HCT116 (cell line): ENCODE data around the gene TRMU. TPM values are rescaled to one million over a fixed set of nuclear protein-coding genes. Genes with fewer than 3 reads are reported as not detected.

Experiments used
- ATAC-seq: fragments of 200-7000 bp; cut with Tn5 transposase; 2 replicates; pipeline ENCODE4 v1.9.1; 2020; ENCODE audit warnings: mild to moderate bottlenecking, moderate library complexity
- BruUV-seq: library from RNA; stranded (reverse); fragments of 400-500 nt; replicated peaks from 2 replicates; lab custom pipeline; 2021; lab: Mats Ljungman, UMichigan
- CTCF ChIA-PET: fragments of 300-600 bp; sonication (Branson Sonifier 250); formaldehyde crosslinking; loops from one replicate; lab custom pipeline; 2021; ENCODE audit warnings: antibody characterized with exemption; lab: Charles Lee
- POLR2A ChIA-PET: fragments of 300-600, 350-600 bp; sonication (Branson Sonifier 250); formaldehyde crosslinking; loops from one replicate; lab custom pipeline; 2021; ENCODE audit warnings: antibody characterized with exemption; lab: Charles Lee
- RAD21 ChIA-PET, 2 experiments: fragments of 300-600 bp; sonication (Branson Sonifier 250); formaldehyde crosslinking; loops; one replicate each; lab custom pipeline; 2023; ENCODE audit warnings: low total read pairs in 2 of 2; ENCODE audit not compliant: uncharacterized antibody in 2 of 2, unreplicated experiment in 2 of 2, low non-redundant PET in 1 of 2; lab: Charles Lee
- DNase-seq: peaks from one replicate; pipeline ENCODE4 v3.0.0-alpha.2; 2010; ENCODE audit warnings: low read depth, low spot score
- H2AFZ ChIP-seq: fragments of 200-600 bp; shearing (Covaris generic), sonication (generic); 2 replicates; pipeline ENCODE4 v1.6.1; 2017; ENCODE audit warnings: low read depth, mixed run types, mixed read lengths, antibody characterized with exemption, low read length; ENCODE audit not compliant: poor library complexity, severe bottlenecking
- H3K27ac ChIP-seq: 2 replicates; pipeline ENCODE4 v1.5.1; 2012; ENCODE audit warnings: low read depth, low read length
- H3K27me3 ChIP-seq: fragments of 200-600 bp; sonication (generic); 2 replicates; pipeline ENCODE4 v1.6.1; 2016; ENCODE audit warnings: mixed run types, low read length, mixed read lengths; ENCODE audit not compliant: insufficient read depth
- H3K36me3 ChIP-seq, 2 experiments: fragments of 200-500 bp in 1 of 2; fragments of 200-600 bp in 1 of 2; sonication (Bioruptor generic) in 1 of 2; sonication (generic) in 1 of 2; 2 replicates each; pipeline versions ENCODE4 v1.5.1 to v1.6.1; 2014 to 2016; ENCODE audit warnings: low read length in 2 of 2, inconsistent platforms in 1 of 2, mixed read lengths in 1 of 2, mixed run types in 1 of 2; ENCODE audit not compliant: insufficient read depth in 2 of 2, control insufficient read depth in 1 of 2
- H3K4me1 ChIP-seq, 2 experiments: fragments of 200-600 bp in 1 of 2; sonication (generic) in 1 of 2; 2 replicates each; pipeline versions ENCODE4 v1.5.1 to v1.6.1; 2012 to 2017; ENCODE audit warnings: low read length in 2 of 2, inconsistent platforms in 1 of 2, mild to moderate bottlenecking in 1 of 2, mixed read lengths in 1 of 2, mixed run types in 1 of 2, moderate library complexity in 1 of 2; ENCODE audit not compliant: insufficient read depth in 2 of 2, control insufficient read depth in 1 of 2
- H3K4me2 ChIP-seq: fragments of 200-600 bp; sonication (generic); 2 replicates; pipeline ENCODE4 v1.6.1; 2017; ENCODE audit warnings: mixed run types, low read length, mixed read lengths
- H3K4me3 ChIP-seq, 2 experiments: fragments of 200-600 bp in 1 of 2; sonication (generic) in 1 of 2; replicated peaks in 1 of 2; 2 replicates each; pipeline ENCODE4 v1.5.1; 2011 to 2016; ENCODE audit warnings: low read length in 2 of 2, control low read depth in 1 of 2, low read depth in 1 of 2, mild to moderate bottlenecking in 1 of 2, mixed read lengths in 1 of 2, mixed run types in 1 of 2
- H3K79me2 ChIP-seq: fragments of 200-600 bp; sonication (generic); 2 replicates; pipeline ENCODE4 v1.6.1; 2017; ENCODE audit warnings: mild to moderate bottlenecking, mixed run types, low read length, moderate library complexity, mixed read lengths; ENCODE audit not compliant: insufficient read depth
- H3K9ac ChIP-seq: fragments of 200-600 bp; sonication (generic); 2 replicates; pipeline ENCODE4 v1.6.1; 2016; ENCODE audit warnings: low read length, mixed read lengths
- H3K9me2 ChIP-seq: fragments of 200-600 bp; sonication (generic), shearing (Covaris generic); 2 replicates; pipeline ENCODE4 v1.6.1; 2017; ENCODE audit warnings: mixed run types, mild to moderate bottlenecking, moderate library complexity; ENCODE audit not compliant: insufficient read depth
- H3K9me3 ChIP-seq, 2 experiments: fragments of 200-500 bp in 1 of 2; fragments of 200-600 bp in 1 of 2; sonication (Bioruptor generic) in 1 of 2; sonication (generic) in 1 of 2; 2 replicates each; pipeline ENCODE4 v1.6.1; 2014 to 2017; ENCODE audit warnings: low read length in 2 of 2, mixed read lengths in 2 of 2, inconsistent platforms in 1 of 2, low read depth in 1 of 2, mild to moderate bottlenecking in 1 of 2, mixed run types in 1 of 2, moderate library complexity in 1 of 2; ENCODE audit not compliant: control insufficient read depth in 1 of 2, insufficient read depth in 1 of 2
- H4K20me1 ChIP-seq: fragments of 200-600 bp; sonication (generic), shearing (Covaris generic); 2 replicates; pipeline ENCODE4 v1.6.1; 2017; ENCODE audit warnings: mixed run types, mild to moderate bottlenecking, moderate library complexity; ENCODE audit not compliant: insufficient read depth
- CEBPB ChIP-seq: IDR thresholded peaks from 2 replicates; pipeline ENCODE4 v1.6.1; 2012; ENCODE audit warnings: low read depth
- EGR1 ChIP-seq: IDR thresholded peaks from 2 replicates; pipeline ENCODE4 v1.6.1; 2012; ENCODE audit warnings: low read depth
- ELF1 ChIP-seq: IDR thresholded peaks from 2 replicates; pipeline ENCODE4 v1.6.1; 2012; ENCODE audit warnings: low read depth, borderline replicate concordance
- EZH2 ChIP-seq: fragments of 200-600 bp; sonication (generic); IDR thresholded peaks from 2 replicates; pipeline ENCODE4 v1.6.1; 2017; ENCODE audit warnings: antibody characterized with exemption, mixed run types
- FOSL1 ChIP-seq: IDR thresholded peaks from 2 replicates; pipeline ENCODE4 v1.6.1; 2012; ENCODE audit warnings: low read depth
- JUND ChIP-seq: IDR thresholded peaks from 2 replicates; pipeline ENCODE4 v1.6.1; 2012
- POLR2A ChIP-seq: IDR thresholded peaks from 2 replicates; pipeline ENCODE4 v1.7.0; 2011; ENCODE audit warnings: borderline replicate concordance; ENCODE audit not compliant: insufficient read depth, insufficient read length; ENCODE audit errors: extremely low read depth
- POLR2AphosphoS5 ChIP-seq: IDR thresholded peaks from 2 replicates; pipeline ENCODE4 v1.6.1; 2011; ENCODE audit warnings: mild to moderate bottlenecking, low read depth, low read length, moderate library complexity
- RAD21 ChIP-seq: IDR thresholded peaks from 2 replicates; pipeline ENCODE4 v1.6.1; 2012; ENCODE audit warnings: low read depth, mild to moderate bottlenecking
- SIN3A ChIP-seq: IDR thresholded peaks from 2 replicates; pipeline ENCODE4 v1.6.1; 2012; ENCODE audit warnings: low read depth
- SP1 ChIP-seq: IDR thresholded peaks from 2 replicates; pipeline ENCODE4 v1.6.1; 2012; ENCODE audit warnings: low read depth
- SRF ChIP-seq: IDR thresholded peaks from 2 replicates; pipeline ENCODE4 v1.6.1; 2012; ENCODE audit warnings: low read depth
- TCF7L2 ChIP-seq: IDR thresholded peaks from 2 replicates; pipeline ENCODE4 v1.7.0; 2011; ENCODE audit warnings: borderline replicate concordance, inconsistent platforms; ENCODE audit not compliant: insufficient read depth, insufficient read length; ENCODE audit errors: extremely low read depth
- ZFX ChIP-seq: fragments of 450-650 bp; IDR thresholded peaks from 2 replicates; pipeline ENCODE4 v1.6.1; 2017
- ZNF274 ChIP-seq: fragments of 200-500 bp; sonication (Bioruptor generic); IDR thresholded peaks from 2 replicates; pipeline ENCODE4 v1.6.1; 2014; ENCODE audit warnings: mild to moderate bottlenecking, low read depth, low read length, inconsistent platforms
- intact Hi-C: fragments of 100-400 bp; cut with micrococcal nuclease; formaldehyde crosslinking; loops from 2 replicates; pipeline ENCODE4 v1.10.0; 2022
- total RNA-seq: library from RNA; stranded (reverse); gene quantifications from one replicate; pipeline ENCODE4 v1.2.1, GENCODE V29; 2021; ENCODE audit not compliant: unreplicated experiment
- TF ChIP-seq, protein P1 (sequence below): IDR thresholded peaks from 2 replicates; pipeline ENCODE4 v1.6.1; 2012
- TF ChIP-seq, protein P2 (sequence below): IDR thresholded peaks from 2 replicates; pipeline ENCODE4 v1.6.1; 2012; ENCODE audit warnings: low read depth

TRMU gene
- total RNA-seq, 1 experiment from 2014 or later = 65.4 TPM

DNA sequence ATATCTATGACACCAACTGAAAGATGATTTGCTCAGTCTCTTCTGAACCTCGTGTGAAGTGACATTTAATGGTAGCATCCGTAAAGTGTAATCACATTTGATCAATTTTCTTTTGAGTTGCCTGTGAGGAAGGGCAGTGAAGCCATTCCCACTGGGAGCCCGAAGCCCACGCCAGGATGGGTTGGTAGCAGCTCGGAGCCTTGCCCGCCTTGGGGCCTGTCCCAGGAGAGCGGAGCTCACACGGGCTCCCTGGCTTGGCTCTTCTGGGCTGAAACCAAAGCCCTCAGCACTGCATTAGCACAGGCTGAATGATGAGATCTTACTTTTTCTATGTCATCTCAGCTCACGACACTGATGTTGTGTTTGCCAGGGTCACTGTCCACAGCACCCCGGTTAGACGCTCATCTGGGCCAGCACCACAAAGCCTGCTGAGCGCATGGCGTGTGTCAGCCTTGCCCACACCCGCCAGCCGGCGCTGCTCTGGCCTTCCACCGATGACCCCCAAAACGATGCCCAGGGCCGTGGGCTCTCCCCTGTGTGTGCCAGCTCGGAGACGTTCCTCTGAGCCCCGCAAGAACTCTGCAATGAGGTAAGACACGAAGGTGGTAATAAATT, 9.3 kb upstream of the TRMU start:
- POLR2A ChIA-PET = interaction anchor here (1.2 kb wide), 1 partner anchor 10 kb away, joined by 6 read pairs; the partner anchor contains the start of gene TRMU
- no peak for DNase-seq
- intact Hi-C loops = no loop called here

More for the DNA sequence above, 9.3 kb upstream of the TRMU start:
- H3K4me3 ChIP-seq = no peak overlapping the region
- peaks cover 37 to 39% of the 10 kb centered on the region in 2 experiments; a peak in 3 of 4 replicates for H3K36me3 ChIP-seq
- H3K4me1 ChIP-seq = no peaks in the 10 kb centered on the region
- ChIA-PET CTCF (no interaction called here), RAD21 (no interaction called here)
- H3K27ac ChIP-seq = no peak overlapping the region
- no peak overlapping the region for H3K9ac ChIP-seq
- H3K27me3 ChIP-seq = no peaks in the 10 kb centered on the region
- H2AFZ ChIP-seq = no peak overlapping the region
- no TSS peak for BruUV-seq
- no peak overlapping the region for H3K4me2 ChIP-seq
- H4K20me1 ChIP-seq = no peaks in the 10 kb centered on the region
- no peak for ATAC-seq
- H3K9me3 ChIP-seq = no peaks in the 10 kb centered on the region
- no peak for TF ChIP-seq TCF7L2
- no peak for TF ChIP-seq SIN3A
- TF ChIP-seq SP1 = no peak
- TF ChIP-seq ZNF274 = no peak
- no peak for TF ChIP-seq POLR2AphosphoS5
- TF ChIP-seq, protein P1, sequence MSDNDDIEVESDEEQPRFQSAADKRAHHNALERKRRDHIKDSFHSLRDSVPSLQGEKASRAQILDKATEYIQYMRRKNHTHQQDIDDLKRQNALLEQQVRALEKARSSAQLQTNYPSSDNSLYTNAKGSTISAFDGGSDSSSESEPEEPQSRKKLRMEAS = no peak
- TF ChIP-seq EGR1 = no peak
- TF ChIP-seq POLR2A = no peak
- no peak for TF ChIP-seq ELF1
- TF ChIP-seq SRF = no peak
- no peak for TF ChIP-seq ZFX
- TF ChIP-seq, protein P2, sequence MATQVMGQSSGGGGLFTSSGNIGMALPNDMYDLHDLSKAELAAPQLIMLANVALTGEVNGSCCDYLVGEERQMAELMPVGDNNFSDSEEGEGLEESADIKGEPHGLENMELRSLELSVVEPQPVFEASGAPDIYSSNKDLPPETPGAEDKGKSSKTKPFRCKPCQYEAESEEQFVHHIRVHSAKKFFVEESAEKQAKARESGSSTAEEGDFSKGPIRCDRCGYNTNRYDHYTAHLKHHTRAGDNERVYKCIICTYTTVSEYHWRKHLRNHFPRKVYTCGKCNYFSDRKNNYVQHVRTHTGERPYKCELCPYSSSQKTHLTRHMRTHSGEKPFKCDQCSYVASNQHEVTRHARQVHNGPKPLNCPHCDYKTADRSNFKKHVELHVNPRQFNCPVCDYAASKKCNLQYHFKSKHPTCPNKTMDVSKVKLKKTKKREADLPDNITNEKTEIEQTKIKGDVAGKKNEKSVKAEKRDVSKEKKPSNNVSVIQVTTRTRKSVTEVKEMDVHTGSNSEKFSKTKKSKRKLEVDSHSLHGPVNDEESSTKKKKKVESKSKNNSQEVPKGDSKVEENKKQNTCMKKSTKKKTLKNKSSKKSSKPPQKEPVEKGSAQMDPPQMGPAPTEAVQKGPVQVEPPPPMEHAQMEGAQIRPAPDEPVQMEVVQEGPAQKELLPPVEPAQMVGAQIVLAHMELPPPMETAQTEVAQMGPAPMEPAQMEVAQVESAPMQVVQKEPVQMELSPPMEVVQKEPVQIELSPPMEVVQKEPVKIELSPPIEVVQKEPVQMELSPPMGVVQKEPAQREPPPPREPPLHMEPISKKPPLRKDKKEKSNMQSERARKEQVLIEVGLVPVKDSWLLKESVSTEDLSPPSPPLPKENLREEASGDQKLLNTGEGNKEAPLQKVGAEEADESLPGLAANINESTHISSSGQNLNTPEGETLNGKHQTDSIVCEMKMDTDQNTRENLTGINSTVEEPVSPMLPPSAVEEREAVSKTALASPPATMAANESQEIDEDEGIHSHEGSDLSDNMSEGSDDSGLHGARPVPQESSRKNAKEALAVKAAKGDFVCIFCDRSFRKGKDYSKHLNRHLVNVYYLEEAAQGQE = no peak
- TF ChIP-seq FOSL1 = no peak
- no peak for TF ChIP-seq CEBPB
- TF ChIP-seq EZH2 = no peak
- no peak for TF ChIP-seq RAD21
- TF ChIP-seq JUND = no peak
- H3K9me2 ChIP-seq = no peaks in the 10 kb centered on the region
- H3K79me2 ChIP-seq = no peaks in the 10 kb centered on the region
